Transverse colon (tissue), 4 donors: ENCODE data around the gene PPP1R14C. TPM values are rescaled to one million over a fixed set of nuclear protein-coding genes. Genes with fewer than 3 reads are reported as not detected.

ENCODE experiments used
- DNase-seq: peaks from one replicate; pipeline ENCODE4 v3.0.0-alpha.2; 2019
- H3K27ac ChIP-seq, 4 donors: fragments of 200-600 bp; sonication (generic); 2 replicates each; pipeline ENCODE4 v1.5.1; 2016 to 2018; ENCODE audit warnings: inconsistent platforms in 4 of 4
- H3K27me3 ChIP-seq: fragments of 200-600 bp; sonication (generic); 2 replicates; pipeline ENCODE4 v1.5.1; 2017; ENCODE audit warnings: inconsistent platforms
- H3K36me3 ChIP-seq, 4 donors: fragments of 200-600 bp; sonication (generic); 2 replicates each; pipeline ENCODE4 v1.5.1; 2017 to 2019; ENCODE audit warnings: inconsistent platforms in 4 of 4
- H3K4me1 ChIP-seq, 4 donors: fragments of 200-600 bp; sonication (generic); 2 replicates each; pipeline ENCODE4 v1.5.1; 2017 to 2020; ENCODE audit warnings: inconsistent platforms in 4 of 4
- H3K4me3 ChIP-seq, 4 donors: fragments of 200-600 bp; sonication (generic); 1 replicate in 1 of 4; 2 replicates in 3 of 4; pipeline versions ENCODE4 v1.5.1 to v1.6.1; 2017 to 2019; ENCODE audit warnings: inconsistent platforms in 4 of 4
- H3K9me3 ChIP-seq, 2 donors: fragments of 200-600 bp; sonication (generic); 2 replicates each; pipeline ENCODE4 v1.5.1; 2017 to 2019; ENCODE audit warnings: inconsistent platforms in 2 of 2
- CTCF ChIP-seq, 5 experiments: fragments of 200-600 bp in 3 of 5; fragments of 450-650 bp in 2 of 5; sonication (generic) in 3 of 5; IDR thresholded peaks; 1 replicate in 2 of 5; 2 replicates in 3 of 5; pipeline ENCODE4 v1.5.1; 2016 to 2017; ENCODE audit warnings: antibody characterized with exemption in 5 of 5, inconsistent platforms in 3 of 5, mild to moderate bottlenecking in 2 of 5, moderate library complexity in 1 of 5
- EP300 ChIP-seq: sonication (generic); formaldehyde crosslinking; IDR thresholded peaks from one replicate; pipeline ENCODE4 v1.6.1; 2017; ENCODE audit warnings: antibody characterized with exemption, low read depth
- POLR2A ChIP-seq: fragments of 450-650 bp; IDR thresholded peaks from one replicate; pipeline ENCODE4 v1.6.1; 2016; ENCODE audit warnings: antibody characterized with exemption, mild to moderate bottlenecking, moderate library complexity
- POLR2AphosphoS5 ChIP-seq, 3 donors: sonication (generic); formaldehyde crosslinking; IDR thresholded peaks; one replicate each; pipeline ENCODE4 v1.6.1; 2016; ENCODE audit warnings: antibody characterized with exemption in 3 of 3
- WGBS, 2 donors: methylation state at CpG; one replicate each; pipeline ENCODE4 v1.1.5; 2018; ENCODE audit warnings: low coverage in 1 of 2; 5-methylcytosine and 5-hydroxymethylcytosine counted together
- in situ Hi-C, 4 donors: fragments of 200-750 bp; cut with MboI; loops; one replicate each; pipeline versions ENCODE4 v1.15.0 to v1.15.1; 2017; ENCODE audit warnings: low sequenced_read_pairs in 3 of 4, low pct_ligation_motif_present in 1 of 4, low pct_unique_long_range_greater_than_20kb in 1 of 4
- intact Hi-C: fragments of 100-400 bp; cut with DNase I; formaldehyde crosslinking; loops from one replicate; pipeline ENCODE4 v1.15.1; 2023; ENCODE audit warnings: low total_unique reads
- total RNA-seq, 4 donors: library from RNA; depleted of rRNA; stranded (reverse); fragments of >200 nt; gene quantifications; one replicate each; pipeline ENCODE4 v1.1.0, GENCODE V29; 2016

The PPP1R14C gene
- total RNA-seq, 4 donors from 2014 or later = 1.2 to 64.5 (median 38.8) TPM

GRCh38 chr6:150286460-150286859 lies 143.6 kb downstream of the PPP1R14C start:
- 71% methylated on average over 2 of the region's 2 CpGs; no CpG with 5 or more reads in 1 of the 2 donors for WGBS, 2 donors
- Histone ChIP-seq H3K36me3 (no peaks in the 10 kb centered on the region), H3K27me3 (peaks cover 8% of the 10 kb centered on the region), H3K27ac (no peak overlapping the region), H3K4me3 (no peak overlapping the region), H3K9me3 (no peaks in the 10 kb centered on the region), H3K4me1 (no peaks in the 10 kb centered on the region)
- intact Hi-C loops = no loop called here
- in situ Hi-C loops = no loop called here
- DNase-seq = no peak
- no peak for TF ChIP-seq POLR2A
- no peak for TF ChIP-seq CTCF (IDR thresholded peaks at IDR 0.05)
- no peak for TF ChIP-seq POLR2AphosphoS5 (IDR thresholded peaks at IDR 0.05)
- no peak for TF ChIP-seq EP300

- Histone ChIP-seq H3K4me3 (no peak overlapping the region), H3K9me3 (no peaks in the 10 kb centered on the region), H3K36me3 (no peaks in the 10 kb centered on the region), H3K4me1 (no peaks in the 10 kb centered on the region), H3K27ac (no peak overlapping the region), H3K27me3 (peaks cover 8% of the 10 kb centered on the region)
- TF ChIP-seq POLR2AphosphoS5 (IDR thresholded peaks at IDR 0.05) (no peak), CTCF (IDR thresholded peaks at IDR 0.05) (no peak), EP300 (no peak), POLR2A (no peak)
- 79 to 100% methylated on average over 1 to 2 of the region's 2 CpGs for WGBS, 2 donors
- no peak for DNase-seq
- in situ Hi-C loops = no loop called here
- intact Hi-C loops = no loop called here
These were observed 144.1 kb downstream of the PPP1R14C start for GRCh38 chr6:150286912-150287311.

GRCh38 chr6:150288456-150288855 lies 145.6 kb downstream of the PPP1R14C start:
- Histone ChIP-seq H3K27ac (no peak overlapping the region), H3K4me3 (no peak overlapping the region), H3K36me3 (no peaks in the 10 kb centered on the region), H3K4me1 (no peaks in the 10 kb centered on the region), H3K27me3 (peaks cover 8% of the 10 kb centered on the region), H3K9me3 (no peaks in the 10 kb centered on the region)
- in situ Hi-C loops (no loop called here), intact Hi-C loops (no loop called here)
- DNase-seq = no peak
- WGBS, 2 donors = 80 to 91% methylated on average over 1 to 4 of the region's 4 CpGs
- TF ChIP-seq CTCF (IDR thresholded peaks at IDR 0.05) = no peak
- no peak for TF ChIP-seq POLR2A
- no peak for TF ChIP-seq EP300
- no peak for TF ChIP-seq POLR2AphosphoS5 (IDR thresholded peaks at IDR 0.05)

- in situ Hi-C loops (no loop called here), intact Hi-C loops (no loop called here)
- no peaks in the 10 kb centered on the region for H3K36me3 ChIP-seq
- peaks cover under 1% of the 10 kb centered on the region for H3K27me3 ChIP-seq
- H3K27ac ChIP-seq = no peak overlapping the region
- 80% methylated on average over 8 of the region's 8 CpGs; no CpG with 5 or more reads in 1 of the 2 donors for WGBS, 2 donors
- TF ChIP-seq EP300 = no peak
- no peak for TF ChIP-seq CTCF (IDR thresholded peaks at IDR 0.05)
- TF ChIP-seq POLR2AphosphoS5 (IDR thresholded peaks at IDR 0.05) = no peak
- TF ChIP-seq POLR2A = no peak
- no peaks in the 10 kb centered on the region for H3K9me3 ChIP-seq
- no peak for DNase-seq
- H3K4me1 ChIP-seq = no peaks in the 10 kb centered on the region
- H3K4me3 ChIP-seq = no peak overlapping the region
These were observed 146.7 kb downstream of the PPP1R14C start for GRCh38 chr6:150289454-150290071.
